HepG2 (cell line): Measurements from ENCODE around the gene PTX4. TPM values are rescaled to one million over a fixed set of nuclear protein-coding genes. Genes with fewer than 3 reads are reported as not detected.

Source experiments
- ATAC-seq: fragments of 200-7000 bp; cut with Tn5 transposase; 3 replicates; pipeline ENCODE4 v1.9.1; 2020; ENCODE audit warnings: mild to moderate bottlenecking, moderate library complexity
- BruUV-seq: library from RNA; stranded (reverse); fragments of 400-500 nt; replicated peaks from 2 replicates; lab custom pipeline; 2021; lab: Mats Ljungman, UMichigan
- CTCF ChIA-PET: fragments of 300-600 bp; formaldehyde crosslinking; extraction: SDS; loops from one replicate; lab custom pipeline; 2021; ENCODE audit warnings: low total read pairs, inconsistent platforms, low intra/inter-chr PET ratio; lab: Yijun Ruan, JAX
- POLR2A ChIA-PET: fragments of 350-600 bp; sonication (Branson Sonifier 250); formaldehyde crosslinking; loops from one replicate; lab custom pipeline; 2020; ENCODE audit warnings: antibody characterized with exemption, inconsistent platforms; lab: Yijun Ruan, JAX
- DNase-seq: peaks from one replicate; pipeline ENCODE4 v3.0.0-alpha.2; 2015; ENCODE audit warnings: low spot score
- FAIRE-seq: peaks from 3 replicates; lab custom pipeline; 2011; peaks lifted over from hg19 to GRCh38; lab: Jason Lieb, UNC
- H2AFZ ChIP-seq: one replicate; pipeline ENCODE4 v1.6.1; 2011; ENCODE audit warnings: low read length, inconsistent platforms
- H3K27ac ChIP-seq: fragments of 300-600 bp; 3 replicates; pipeline ENCODE4 v1.8.0; 2011; ENCODE audit warnings: mixed run types, mild to moderate bottlenecking, mixed read lengths, low read length, inconsistent platforms; ENCODE audit not compliant: insufficient read depth; ENCODE audit errors: extremely low read length
- H3K27me3 ChIP-seq, 2 experiments: fragments of 200-600 bp in 1 of 2; 2 replicates in 1 of 2; 3 replicates in 1 of 2; pipeline versions ENCODE4 v1.6.0 to v1.8.0; 2011; ENCODE audit warnings: low read length in 2 of 2, mild to moderate bottlenecking in 2 of 2, moderate library complexity in 2 of 2, inconsistent platforms in 1 of 2; ENCODE audit not compliant: insufficient read depth in 2 of 2, control insufficient read depth in 1 of 2
- H3K36me3 ChIP-seq, 2 experiments: fragments of 200-600 bp in 1 of 2; replicated peaks in 1 of 2; 2 replicates in 1 of 2; 3 replicates in 1 of 2; pipeline versions ENCODE4 v1.5.1 to v1.8.0; 2011; ENCODE audit warnings: low read length in 2 of 2, inconsistent platforms in 1 of 2; ENCODE audit not compliant: insufficient read depth in 2 of 2, control insufficient read depth in 1 of 2
- H3K4me1 ChIP-seq: 2 replicates; pipeline ENCODE4 v1.5.1; 2012; ENCODE audit warnings: low read length, inconsistent platforms; ENCODE audit not compliant: insufficient read depth
- H3K4me2 ChIP-seq: 2 replicates; pipeline ENCODE4 v1.6.0; 2011; ENCODE audit warnings: low read depth, low read length, inconsistent platforms
- H3K4me3 ChIP-seq, 3 experiments: fragments of 200-600 bp in 1 of 3; sonication (generic), shearing (Covaris generic) in 1 of 3; replicated peaks in 1 of 3; 2 replicates each; pipeline ENCODE4 v1.5.1; 2011 to 2016; ENCODE audit warnings: low read length in 3 of 3, inconsistent platforms in 2 of 3, low read depth in 2 of 3, mild to moderate bottlenecking in 2 of 3, control low read depth in 1 of 3, mixed read lengths in 1 of 3; ENCODE audit not compliant: insufficient read depth in 1 of 3
- H3K79me2 ChIP-seq: one replicate; pipeline ENCODE4 v1.6.1; 2011; ENCODE audit warnings: low read length, inconsistent platforms; ENCODE audit not compliant: insufficient read depth
- H3K9ac ChIP-seq: 2 replicates; pipeline ENCODE4 v1.6.0; 2011; ENCODE audit warnings: mild to moderate bottlenecking, low read depth, low read length, inconsistent platforms; ENCODE audit not compliant: insufficient read depth
- H3K9me3 ChIP-seq: 2 replicates; pipeline ENCODE4 v1.5.1; 2012; ENCODE audit warnings: mild to moderate bottlenecking, low read length
- H4K20me1 ChIP-seq: 2 replicates; pipeline ENCODE4 v1.6.0; 2011; ENCODE audit warnings: inconsistent platforms, mild to moderate bottlenecking, low read length, moderate library complexity; ENCODE audit not compliant: insufficient read depth
- ATF3 ChIP-seq: sonication (generic); formaldehyde crosslinking; IDR thresholded peaks from 2 replicates; pipeline ENCODE4 v1.4.0; 2020; ENCODE audit warnings: missing genetic modification reagents
- CBFB ChIP-seq: sonication (generic); formaldehyde crosslinking; IDR thresholded peaks from 2 replicates; pipeline ENCODE4 v1.4.0; 2020; ENCODE audit warnings: missing genetic modification reagents
- CREM ChIP-seq, 2 experiments: sonication (generic) in 1 of 2; formaldehyde crosslinking in 1 of 2; IDR thresholded peaks; 2 replicates each; pipeline versions ENCODE4 v1.4.0 to v1.6.1; 2016 to 2020; ENCODE audit warnings: antibody characterized with exemption in 1 of 2, mild to moderate bottlenecking in 1 of 2, missing genetic modification reagents in 1 of 2
- HNRNPL ChIP-seq: fragments of 200-400 bp; formaldehyde crosslinking; IDR thresholded peaks from 2 replicates; pipeline ENCODE4 v1.6.1; 2017; ENCODE audit warnings: mild to moderate bottlenecking, low read depth, low read length
- HNRNPUL1 ChIP-seq: fragments of 200-400 bp; formaldehyde crosslinking; IDR thresholded peaks from 2 replicates; pipeline ENCODE4 v1.6.1; 2017; ENCODE audit warnings: low read depth, mild to moderate bottlenecking, low read length, moderate library complexity
- KDM2A ChIP-seq: sonication (generic); formaldehyde crosslinking; IDR thresholded peaks from 2 replicates; pipeline ENCODE4 v1.4.0; 2020; ENCODE audit warnings: low read depth, missing genetic modification reagents, borderline replicate concordance
- MZF1 ChIP-seq: sonication (generic); formaldehyde crosslinking; IDR thresholded peaks from 2 replicates; pipeline ENCODE4 v1.8.1; 2023; ENCODE audit warnings: mild to moderate bottlenecking, missing genetic modification reagents, borderline replicate concordance
- NFKBIZ ChIP-seq: IDR thresholded peaks from 2 replicates; pipeline ENCODE4 v1.6.1; 2018; ENCODE audit warnings: missing genetic modification reagents, missing compliant biosample characterization
- PHF21A ChIP-seq: sonication (generic); formaldehyde crosslinking; IDR thresholded peaks from 2 replicates; pipeline ENCODE4 v1.5.0; 2020; ENCODE audit warnings: mild to moderate bottlenecking, missing genetic modification reagents
- RFX5 ChIP-seq: IDR thresholded peaks from 2 replicates; pipeline ENCODE4 v1.6.1; 2011; ENCODE audit warnings: low read depth, low read length, improper control_type of control experiment
- TEAD2 ChIP-seq: sonication (generic); formaldehyde crosslinking; IDR thresholded peaks from 2 replicates; pipeline ENCODE4 v1.9.0; 2021; ENCODE audit warnings: missing genetic modification reagents
- ZFP1 ChIP-seq: IDR thresholded peaks from 2 replicates; pipeline ENCODE4 v1.6.1; 2016
- ZNF275 ChIP-seq: sonication (generic); formaldehyde crosslinking; IDR thresholded peaks from 2 replicates; pipeline ENCODE4 v1.8.0; 2022; ENCODE audit warnings: missing genetic modification reagents, mild to moderate bottlenecking, inconsistent platforms, borderline replicate concordance
- ZNF280D ChIP-seq: sonication (generic); formaldehyde crosslinking; IDR thresholded peaks from 2 replicates; pipeline ENCODE4 v1.5.1; 2020; ENCODE audit warnings: mild to moderate bottlenecking, missing genetic modification reagents
- ZNF326 ChIP-seq: sonication (generic); formaldehyde crosslinking; IDR thresholded peaks from 2 replicates; pipeline ENCODE4 v1.4.0; 2020; ENCODE audit warnings: missing genetic modification reagents, borderline replicate concordance
- ZNF713 ChIP-seq: sonication (generic); formaldehyde crosslinking; IDR thresholded peaks from 2 replicates; pipeline ENCODE4 v1.4.0; 2020; ENCODE audit warnings: mild to moderate bottlenecking, missing genetic modification reagents
- WGBS: methylation state at CpG from one replicate; pipeline ENCODE4 v1.1.6; 2017; ENCODE audit warnings: low lambda C conversion rate; 5-methylcytosine and 5-hydroxymethylcytosine counted together
- in situ Hi-C: cut with HindIII; loops from 2 replicates; pipeline ENCODE4 v1.10.0; 2017; ENCODE audit warnings: low pct_unique_long_range_greater_than_20kb; ENCODE audit not compliant: extremely low pct_ligation_motif_present
- intact Hi-C: fragments of 100-400 bp; cut with micrococcal nuclease; formaldehyde crosslinking; loops from one replicate; pipeline ENCODE4 v1.10.0; 2022; ENCODE audit not compliant: unreplicated experiment
- polyA plus RNA-seq, 8 experiments: library from polyadenylated mRNA; depleted of rRNA in 3 of 8; stranded (reverse) in 7 of 8; unstranded in 1 of 8; fragments of >200 nt; fragmentation: Illumina TruSeq in 4 of 8; extraction: Trizol in 4 of 8; gene quantifications; 2 replicates each; pipeline versions ENCODE4 v1.2.1 to v1.2.3, GENCODE V29; 2011 to 2016; ENCODE audit warnings: low read depth in 4 of 8, missing spikeins in 1 of 8, mixed read lengths in 1 of 8; ENCODE audit not compliant: insufficient read depth in 1 of 8
- total RNA-seq, 5 experiments: library from RNA; depleted of rRNA; stranded (reverse); fragments of >200 nt; fragmentation: Illumina TruSeq; extraction: Trizol; gene quantifications; 2 replicates each; pipeline ENCODE4 v1.2.3, GENCODE V29; 2016; ENCODE audit warnings: low read depth in 1 of 5

Gene PTX4
- total and polyA plus RNA-seq, 2 of the 13 experiments (the other 11 are each of a cell fraction or from before 2014, with no cell fraction given): 0.04 TPM; not detected in 1

- H3K27ac ChIP-seq: no peak overlapping the region
- H3K79me2 ChIP-seq: no peaks in the 10 kb centered on the region
- H3K36me3 ChIP-seq: peaks cover 9 to 16% of the 10 kb centered on the region in 2 experiments; a peak in 4 of 5 replicates
- no peaks in the 10 kb centered on the region for H3K27me3 ChIP-seq
- no peaks in the 10 kb centered on the region for H3K9me3 ChIP-seq
- ChIA-PET CTCF (no interaction called here), POLR2A (no interaction called here)
- DNase-seq (no peak), FAIRE-seq (no peak), ATAC-seq (no peak)
- BruUV-seq: no TSS peak
- 98% methylated on average over 18 of the region's 19 CpGs for WGBS
- H3K4me3 ChIP-seq: no peak overlapping the region
- no peak overlapping the region for H3K4me2 ChIP-seq
- in situ Hi-C loops: no loop called here
- H4K20me1 ChIP-seq: no peaks in the 10 kb centered on the region
- no peak for TF ChIP-seq HNRNPUL1
- no peak for TF ChIP-seq MZF1 (CRISPR knock-in tag)
- TF ChIP-seq CREM (IDR thresholded peaks at IDR 0.05): no peak
- no peak for TF ChIP-seq CREM (CRISPR knock-in tag; IDR thresholded peaks at IDR 0.05)
- TF ChIP-seq KDM2A (CRISPR knock-in tag): no peak
- TF ChIP-seq CBFB (CRISPR knock-in tag): no peak
- no peak for TF ChIP-seq RFX5
- TF ChIP-seq ZNF275 (CRISPR knock-in tag): no peak
- no peak for TF ChIP-seq ZNF326
- TF ChIP-seq PHF21A: no peak
- TF ChIP-seq ZFP1: no peak
- TF ChIP-seq ZNF713 (CRISPR knock-in tag): no peak
- no peak for TF ChIP-seq ATF3 (CRISPR knock-in tag)
- no peak for TF ChIP-seq HNRNPL
- TF ChIP-seq NFKBIZ: no peak
- no peak for TF ChIP-seq TEAD2 (CRISPR knock-in tag)
- TF ChIP-seq ZNF280D (CRISPR knock-in tag): no peak
- H3K9ac ChIP-seq: no peak overlapping the region
- no peaks in the 10 kb centered on the region for H3K4me1 ChIP-seq
- intact Hi-C loops: no loop called here
- no peak overlapping the region for H2AFZ ChIP-seq
Measured at GRCh38 chr16:1453316-1453715, 35.4 kb downstream of the PTX4 start.
